Middle frontal gyrus (tissue), 1 donor: ENCODE measurements around the gene GSG1L.

ENCODE experiments used
- DNase-seq: peaks from one replicate; pipeline ENCODE4 v3.0.0-alpha.2; 2015; ENCODE audit warnings: low spot score; ENCODE audit errors: extremely low spot score

Gene GSG1L

GRCh38 chr16:28064706-28065249 lies 1.3 kb upstream of the GSG1L start:
- DNase-seq = no peak

DNA sequence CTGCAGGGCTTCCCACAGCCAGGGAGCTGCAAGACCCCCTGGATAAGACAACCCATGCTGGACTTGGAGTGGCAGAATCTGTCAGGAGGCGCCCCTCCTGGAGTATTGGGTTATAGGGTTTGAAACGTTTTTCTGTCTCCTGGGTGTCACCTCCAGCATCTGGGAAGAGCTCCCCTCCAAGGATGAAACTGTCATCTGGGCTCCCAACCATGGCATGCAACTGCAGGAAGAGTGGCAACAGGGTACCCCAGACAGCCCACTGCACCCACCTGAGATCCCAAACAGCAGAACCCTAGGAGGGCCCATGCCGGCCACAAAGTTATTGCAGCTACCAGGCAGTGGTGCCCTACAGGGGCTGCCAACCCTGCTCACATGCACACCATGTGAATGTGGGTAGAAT lies 636 bp upstream of the GSG1L start:
- DNase-seq = no peak

GRCh38 chr16:28062847-28063521 lies 530 bp downstream of the GSG1L start:
- no peak for DNase-seq

- DNase-seq = no peak
Observed at GRCh38 chr16:28062261-28062846, 1.2 kb downstream of the GSG1L start.

DNA sequence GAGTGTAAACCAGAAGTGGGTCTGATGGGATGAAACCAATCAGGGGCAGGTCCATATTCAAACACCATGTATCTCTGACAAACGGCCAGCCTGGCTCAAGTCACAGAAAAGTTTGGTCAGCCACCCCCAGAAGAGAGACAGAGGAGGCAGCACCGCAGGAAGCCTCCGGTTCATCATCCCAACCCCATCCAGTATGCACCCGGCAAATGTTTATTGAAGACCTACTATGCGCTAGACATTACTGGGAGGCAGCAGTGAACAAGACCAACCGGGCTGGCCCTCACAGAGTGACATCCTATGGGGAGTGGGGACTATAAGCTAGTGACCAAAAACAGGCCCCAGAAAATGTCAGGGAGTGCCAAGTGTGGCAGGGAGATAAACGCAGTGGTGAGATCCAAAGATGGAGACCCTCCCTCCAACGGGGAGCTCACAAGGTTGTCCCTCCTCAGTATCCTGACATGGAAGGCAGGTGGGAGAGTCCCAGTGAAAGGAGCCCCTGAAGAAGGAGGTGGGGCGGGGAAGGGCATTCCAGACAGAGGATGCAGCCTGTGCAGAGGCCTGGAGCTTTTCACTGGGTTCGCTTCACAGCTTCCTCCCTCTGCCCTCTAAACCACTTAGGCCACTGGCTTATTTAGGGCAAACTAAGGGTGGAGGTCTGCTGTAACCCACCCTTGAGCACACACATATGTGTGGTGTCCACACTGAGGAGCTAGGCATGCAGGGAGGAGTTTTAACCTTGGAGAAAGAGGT lies 2.0 kb downstream of the GSG1L start:
- DNase-seq = no peak

DNA sequence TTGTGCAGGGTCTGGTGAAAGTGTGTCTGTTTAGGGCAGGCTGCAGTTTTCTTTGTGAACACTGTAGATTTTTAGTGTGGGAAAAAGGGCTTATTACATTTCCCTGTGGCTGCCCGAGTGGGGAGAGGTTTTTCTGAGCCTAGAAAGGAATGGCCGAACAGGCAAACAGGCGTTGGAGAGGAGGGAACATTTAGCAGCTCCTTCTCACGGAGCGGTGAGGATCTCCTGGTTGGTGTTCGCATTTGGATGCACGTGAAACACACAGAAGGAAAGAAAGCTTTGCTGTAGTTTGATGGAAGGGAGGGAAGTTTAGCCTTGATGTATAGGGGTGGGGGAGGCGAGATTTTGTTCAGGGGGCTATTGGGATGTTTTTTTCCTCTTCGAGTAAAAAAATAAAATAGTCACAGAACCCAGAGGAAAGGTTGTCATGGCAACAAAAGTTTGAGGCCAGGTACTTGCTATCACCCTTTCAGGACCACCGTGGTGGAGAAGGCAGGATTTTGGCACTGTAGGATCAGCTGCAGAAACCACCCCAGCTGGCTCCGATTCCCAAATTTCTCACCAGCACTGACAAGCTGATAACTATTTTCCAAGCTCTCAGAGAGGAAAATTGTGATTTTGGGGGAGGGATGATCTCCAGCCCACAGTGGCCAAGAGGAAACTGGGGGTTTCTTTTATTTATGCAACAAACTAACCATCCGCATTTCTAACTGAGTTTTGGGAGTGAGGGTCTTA lies 3.5 kb downstream of the GSG1L start:
- no peak for DNase-seq

GRCh38 chr16:28058839-28059589 lies 4.5 kb downstream of the GSG1L start:
- DNase-seq = no peak

DNA sequence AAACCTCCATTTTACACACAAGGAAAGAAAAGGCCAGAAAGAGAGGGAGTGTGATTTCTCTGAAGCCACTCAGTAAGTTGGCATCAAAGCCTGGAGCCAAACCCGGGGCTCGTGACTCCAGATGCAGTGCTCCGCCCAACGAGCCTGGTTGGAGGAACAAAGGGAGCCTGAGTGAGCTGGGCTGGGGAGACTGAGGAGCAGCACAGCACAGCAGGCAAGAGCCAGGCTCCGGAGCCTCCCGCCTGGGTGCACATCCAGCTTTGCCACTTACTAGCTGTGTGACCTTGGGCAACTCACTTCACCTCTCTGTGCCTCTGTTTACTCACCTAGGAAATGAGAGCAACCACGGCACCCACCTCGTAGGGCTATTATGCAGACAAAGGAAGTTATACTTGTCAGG lies 5.6 kb downstream of the GSG1L start:
- DNase-seq = no peak

- no peak for DNase-seq
Observed at GRCh38 chr16:28053461-28053860, 10.1 kb downstream of the GSG1L start.

DNA sequence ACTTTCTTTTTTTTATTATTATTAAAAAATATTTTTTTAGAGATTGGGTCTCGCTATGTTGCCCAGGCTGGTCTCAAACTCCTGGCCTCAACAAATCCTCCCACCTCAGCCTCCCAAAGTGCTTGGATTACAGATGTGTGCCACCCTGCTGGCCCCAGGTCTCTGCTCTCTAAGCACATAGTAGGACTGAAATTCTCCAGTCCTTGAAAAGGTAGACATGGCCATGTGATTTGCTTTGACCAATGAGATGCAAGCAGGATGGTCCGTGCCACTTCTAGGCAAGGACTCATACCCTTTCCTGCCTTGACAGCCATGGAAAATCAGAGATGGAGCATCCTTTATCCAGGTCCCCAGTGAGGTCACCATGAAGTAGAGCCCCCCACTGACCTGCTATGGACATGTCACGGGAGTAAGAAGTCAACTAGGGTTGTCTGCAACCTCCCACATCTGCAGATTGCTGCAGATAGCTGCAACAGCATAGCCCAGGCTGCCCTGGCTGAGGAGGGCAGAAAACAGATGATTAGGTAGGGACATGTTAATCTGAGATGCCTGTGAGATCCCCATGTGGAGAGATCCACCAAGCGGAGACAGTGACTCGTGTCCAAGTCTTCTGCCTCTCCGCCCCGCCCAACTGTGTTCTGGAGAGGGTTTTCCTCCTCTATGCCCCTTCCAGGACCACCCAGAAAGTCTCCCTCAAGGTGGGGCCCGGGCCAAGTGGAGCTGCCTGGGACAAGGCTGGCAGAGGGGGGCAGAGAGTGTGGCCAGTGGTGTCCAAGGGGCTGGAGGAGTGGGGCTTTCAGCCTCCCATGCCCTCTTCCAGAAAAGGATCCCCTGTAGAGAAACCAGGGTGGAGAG lies 11.0 kb downstream of the GSG1L start:
- no peak for DNase-seq

DNA sequence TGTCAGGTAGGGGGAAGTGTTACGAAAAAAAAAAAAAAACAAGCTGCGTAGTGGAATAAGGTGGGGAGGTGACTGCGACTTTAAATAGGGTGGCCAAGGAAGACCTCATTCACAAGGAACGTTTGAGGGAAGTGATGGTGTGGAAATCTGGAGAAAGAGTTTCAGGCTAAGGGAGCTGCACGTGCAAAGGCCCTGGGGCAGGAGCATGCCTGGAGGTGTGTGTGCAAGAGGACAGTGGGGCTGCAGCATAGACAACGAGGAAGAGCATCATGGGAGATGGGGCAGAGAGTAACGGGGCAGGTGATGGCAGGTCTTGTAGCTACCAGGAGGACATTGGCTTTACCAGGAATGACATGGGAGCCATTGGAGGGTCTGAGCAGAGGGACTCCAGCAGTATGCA lies 12.0 kb downstream of the GSG1L start:
- DNase-seq = no peak

DNA sequence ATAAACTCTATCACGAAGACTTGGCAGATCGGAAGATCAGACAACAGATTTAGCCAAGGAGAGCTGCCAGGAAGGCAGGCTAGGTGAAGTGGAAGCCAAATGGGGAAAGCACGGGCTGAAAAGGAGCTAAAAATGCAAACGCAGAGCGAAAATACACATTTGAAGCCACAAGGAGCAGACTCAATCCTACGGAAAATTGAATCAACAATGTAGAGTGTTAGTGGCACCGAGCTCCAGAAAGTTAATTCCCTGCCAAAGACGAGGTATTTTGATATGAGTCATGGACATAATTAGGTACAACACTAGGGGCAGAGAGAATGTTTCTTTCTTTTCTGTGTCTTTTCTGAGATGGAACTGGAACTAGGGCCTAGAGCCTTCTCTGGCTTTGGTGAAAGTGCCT lies 20.7 kb downstream of the GSG1L start:
- DNase-seq = peak; percentile 14

DNA sequence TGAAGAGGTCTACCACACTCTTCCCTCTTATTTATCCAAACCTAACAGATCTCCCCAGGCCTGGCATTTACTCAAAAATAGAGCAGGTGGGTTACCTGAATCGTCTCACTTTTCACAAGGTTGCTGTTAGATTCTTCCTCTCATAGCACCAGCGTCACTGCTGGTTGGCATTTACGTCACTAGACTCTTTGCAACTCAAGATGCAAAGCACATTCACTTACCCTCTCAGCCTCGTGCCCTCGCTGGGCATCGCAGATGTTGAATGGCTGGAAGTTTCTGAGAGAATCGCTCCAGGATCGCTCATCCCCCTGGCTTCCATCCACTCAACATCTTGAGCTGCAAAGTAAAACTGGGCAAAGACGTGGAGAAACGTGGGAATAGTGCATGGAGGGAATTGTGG lies 21.9 kb downstream of the GSG1L start:
- no peak for DNase-seq

- no peak for DNase-seq
Observed at GRCh38 chr16:28040039-28040438, 23.5 kb downstream of the GSG1L start.

GRCh38 chr16:28039493-28039892 lies 24.0 kb downstream of the GSG1L start:
- no peak for DNase-seq

DNA sequence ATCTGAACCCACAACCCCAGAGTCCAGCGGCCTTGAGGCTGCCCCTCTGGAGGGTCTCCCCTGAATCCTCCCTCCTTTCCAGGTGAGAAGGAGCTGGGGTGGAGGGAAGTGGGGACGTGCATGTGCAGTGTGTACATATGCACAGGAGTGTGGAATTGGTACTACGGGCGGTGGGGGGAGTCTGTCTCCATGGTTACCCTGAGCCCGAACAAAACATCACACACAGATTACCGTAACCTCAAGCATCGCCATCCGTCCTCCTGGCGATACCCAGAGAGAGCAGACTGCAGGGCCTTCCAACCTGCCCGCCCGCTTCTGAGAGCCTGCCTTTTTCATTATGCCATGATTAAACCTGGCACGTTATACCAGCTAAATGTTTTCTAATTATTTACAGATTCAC lies 25.1 kb downstream of the GSG1L start:
- no peak for DNase-seq

- DNase-seq = no peak
Observed at GRCh38 chr16:28035866-28036393, 27.6 kb downstream of the GSG1L start.

DNA sequence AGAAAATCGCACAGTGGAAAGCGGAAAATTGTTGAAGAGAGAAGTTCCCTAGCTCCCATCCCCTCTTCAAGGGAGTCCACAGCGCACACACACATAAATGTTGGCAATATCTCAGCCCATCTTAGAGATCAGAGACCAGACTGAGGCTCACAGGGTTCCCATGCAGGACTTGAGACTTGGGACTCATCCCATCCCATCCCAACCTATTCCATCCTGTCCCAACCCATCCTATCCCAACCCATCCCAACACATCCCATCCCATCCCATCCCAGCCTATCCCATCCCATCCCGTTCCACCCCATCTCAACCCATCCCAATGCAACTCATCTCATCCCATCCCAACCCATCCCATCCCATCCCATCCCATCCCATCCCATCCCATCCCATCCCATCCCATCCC lies 29.6 kb downstream of the GSG1L start:
- DNase-seq = no peak

DNA sequence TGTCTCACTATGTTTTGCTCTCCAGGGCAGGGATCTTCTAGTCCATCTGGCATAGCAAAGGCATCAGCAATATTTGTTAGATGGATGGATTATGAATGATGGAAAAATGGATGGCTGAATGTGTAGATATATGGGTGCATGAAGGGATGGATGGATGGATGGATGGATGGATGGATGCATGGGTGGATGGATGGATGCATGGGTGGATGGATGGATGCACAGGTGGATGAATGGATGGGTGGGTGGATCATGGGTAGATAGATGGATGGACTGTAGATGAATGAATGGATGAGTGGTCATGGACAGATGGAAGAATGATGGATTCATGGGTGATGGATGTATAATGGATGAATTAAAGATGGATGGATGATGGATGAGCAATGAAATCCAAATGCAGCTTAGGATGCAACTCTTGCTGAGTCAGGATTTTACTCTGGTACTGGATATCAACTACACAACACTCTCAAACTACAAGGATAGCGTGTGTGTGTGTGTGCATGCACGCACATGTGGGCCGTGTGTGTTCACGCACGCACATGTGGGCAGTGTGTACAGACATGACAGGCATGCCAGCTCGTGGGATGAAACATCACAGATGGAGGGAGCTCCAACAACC lies 34.0 kb downstream of the GSG1L start:
- DNase-seq = no peak
